Loucy (cell line): ENCODE data around the gene CTRB2.
"Not testable (repeated sequence)": the region's sequence is repeated elsewhere in the genome, so short reads cannot be mapped to it uniquely, and the experiment has no call there.

Experiments used
- EZH2phosphoT487 ChIP-seq: fragments of 200-600 bp; IDR thresholded peaks from 2 replicates; pipeline ENCODE4 v1.6.1; 2018; ENCODE audit warnings: antibody characterized with exemption, mild to moderate bottlenecking, moderate library complexity, borderline replicate concordance
- TF ChIP-seq, protein P1 (sequence below): fragments of 200-600 bp; sonication (generic); conservative IDR thresholded peaks from 2 replicates; pipeline ENCODE4 v1.5.1; 2014; ENCODE audit warnings: mild to moderate bottlenecking, antibody characterized with exemption, low read length

DNA sequence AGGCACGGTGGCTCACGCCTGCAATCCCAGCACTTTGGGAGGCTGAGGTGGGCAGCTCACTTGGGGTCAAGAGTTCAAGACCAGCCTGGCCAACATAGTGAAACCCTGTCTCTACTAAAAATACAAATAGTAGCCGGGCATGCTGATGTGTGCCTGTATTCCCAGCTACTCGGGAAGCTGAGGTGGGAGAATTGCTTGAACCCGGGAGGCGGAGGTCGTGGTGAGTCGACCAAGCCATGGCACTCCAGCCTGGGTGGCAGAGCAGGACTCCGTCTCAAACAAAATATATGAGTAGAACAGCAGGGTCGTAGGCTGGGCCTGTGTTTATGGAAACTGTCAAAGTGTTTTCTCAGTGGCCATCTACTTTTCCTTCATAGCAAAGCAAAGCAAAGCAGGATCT is 4.3 kb upstream of the CTRB2 start:
- TF ChIP-seq, protein P1, sequence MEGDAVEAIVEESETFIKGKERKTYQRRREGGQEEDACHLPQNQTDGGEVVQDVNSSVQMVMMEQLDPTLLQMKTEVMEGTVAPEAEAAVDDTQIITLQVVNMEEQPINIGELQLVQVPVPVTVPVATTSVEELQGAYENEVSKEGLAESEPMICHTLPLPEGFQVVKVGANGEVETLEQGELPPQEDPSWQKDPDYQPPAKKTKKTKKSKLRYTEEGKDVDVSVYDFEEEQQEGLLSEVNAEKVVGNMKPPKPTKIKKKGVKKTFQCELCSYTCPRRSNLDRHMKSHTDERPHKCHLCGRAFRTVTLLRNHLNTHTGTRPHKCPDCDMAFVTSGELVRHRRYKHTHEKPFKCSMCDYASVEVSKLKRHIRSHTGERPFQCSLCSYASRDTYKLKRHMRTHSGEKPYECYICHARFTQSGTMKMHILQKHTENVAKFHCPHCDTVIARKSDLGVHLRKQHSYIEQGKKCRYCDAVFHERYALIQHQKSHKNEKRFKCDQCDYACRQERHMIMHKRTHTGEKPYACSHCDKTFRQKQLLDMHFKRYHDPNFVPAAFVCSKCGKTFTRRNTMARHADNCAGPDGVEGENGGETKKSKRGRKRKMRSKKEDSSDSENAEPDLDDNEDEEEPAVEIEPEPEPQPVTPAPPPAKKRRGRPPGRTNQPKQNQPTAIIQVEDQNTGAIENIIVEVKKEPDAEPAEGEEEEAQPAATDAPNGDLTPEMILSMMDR, result not testable (repeated sequence)
- TF ChIP-seq EZH2phosphoT487, result not testable (repeated sequence)
